ENCODE results near the gene ZBTB37. TPM values are rescaled to one million over a fixed set of nuclear protein-coding genes. Genes with fewer than 3 reads are reported as not detected.
A peak's percentile ranks its signal among the peaks of the same experiment; 100 is the strongest.

Gene ZBTB37
- total RNA-seq, 1 experiment from 2014 or later = 12.0 TPM

GRCh38 chr1:173864179-173864867 is 3.9 kb upstream of the ZBTB37 start:
- peaks cover 45 to 75% (median 56%) of the 10 kb centered on the region in 3 experiments for H3K36me3 Mint-ChIP-seq (ENCODE audit: insufficient read depth in 1 of 3, low read depth in 3 of 3)

More at GRCh38 chr1:173864179-173864867, 3.9 kb upstream of the ZBTB37 start:
- Histone ChIP-seq H3K4me2 (ENCODE audit: insufficient read depth, insufficient read length, low read length) (peak overlapping the region; percentile 23), H3K23me2 (ENCODE audit: insufficient read length, low read depth, low read length, poor library complexity, severe bottlenecking) (peaks cover 9% of the 10 kb centered on the region), H2BK5ac (ENCODE audit: insufficient read length, low read length) (no peak overlapping the region), H3K4ac (ENCODE audit: low read depth, low read length) (no peak overlapping the region), H3K4me1 (ENCODE audit: insufficient read depth, low read length) (no peaks in the 10 kb centered on the region), H3T11ph (ENCODE audit: low read length) (no peak overlapping the region), H2AK5ac (ENCODE audit: insufficient read length, low read length) (no peak overlapping the region), H3K27ac (ENCODE audit: insufficient read length, low read depth, low read length) (peak overlapping the region; percentile 22), H4K5ac (ENCODE audit: insufficient read length, low read depth, low read length) (no peak overlapping the region), H3K79me2 (ENCODE audit: insufficient read depth, low read length) (peaks cover 16% of the 10 kb centered on the region; the same call in 1 of the 2 replicates), H2BK12ac (ENCODE audit: insufficient read length, low read depth, low read length) (no peak overlapping the region), H2BK120ac (ENCODE audit: low read depth, low read length, poor library complexity, severe bottlenecking) (no peak overlapping the region), H2AFZ (ENCODE audit: low read length) (no peak overlapping the region), H2BK20ac (ENCODE audit: low read depth, low read length, poor library complexity, severe bottlenecking) (no peak overlapping the region), H4K91ac (ENCODE audit: insufficient read length, low read depth, low read length) (no peak overlapping the region), H4K8ac (replicated peaks; ENCODE audit: insufficient read length, low read depth, low read length) (no peak overlapping the region), H3K18ac (ENCODE audit: insufficient read length, low read depth, low read length) (no peak overlapping the region), H3K56ac (ENCODE audit: insufficient read length, low read depth, low read length) (no peak overlapping the region), H3K14ac (ENCODE audit: insufficient read depth, low read length) (no peak overlapping the region), H4K20me1 (ENCODE audit: control insufficient read depth, insufficient read depth, insufficient read length) (no peaks in the 10 kb centered on the region), H3K27me3 (ENCODE audit: insufficient read depth, low read length) (no peaks in the 10 kb centered on the region), H3K9ac (ENCODE audit: extremely low read depth, insufficient read length, low read length) (peak overlapping the region; percentile 98), H2BK15ac (ENCODE audit: low read depth, low read length) (no peak overlapping the region), H3K9me3 (ENCODE audit: control insufficient read depth, low read depth, low read length) (no peaks in the 10 kb centered on the region), H3K79me1 (ENCODE audit: insufficient read depth, low read depth, low read length, poor library complexity, severe bottlenecking) (no peaks in the 10 kb centered on the region), H3K23ac (ENCODE audit: insufficient read length, low read depth, low read length) (no peak overlapping the region)
- Mint-ChIP-seq H3K27me3 (ENCODE audit: low read depth) (peaks cover 3% of the 10 kb centered on the region; the same call in 1 of the 2 replicates), H3K4me3 (peak overlapping the region; percentile 98 to 99), H3K4me1 (peaks cover 16 to 37% of the 10 kb centered on the region in 2 experiments), H3K9me3 (peaks cover 0 to 9% of the 10 kb centered on the region in 2 experiments; a peak in 2 of 5 replicates), H3K27ac (peak overlapping the region; percentile 77 to 99 (median 84); a peak in 5 of 7 replicates)
- DNase-seq = no peak
- no CpG with 5 or more reads among the region's 5 CpGs for WGBS (ENCODE audit: extremely low coverage, insufficient read length, low lambda C conversion rate)
- TF ChIP-seq, protein P1, sequence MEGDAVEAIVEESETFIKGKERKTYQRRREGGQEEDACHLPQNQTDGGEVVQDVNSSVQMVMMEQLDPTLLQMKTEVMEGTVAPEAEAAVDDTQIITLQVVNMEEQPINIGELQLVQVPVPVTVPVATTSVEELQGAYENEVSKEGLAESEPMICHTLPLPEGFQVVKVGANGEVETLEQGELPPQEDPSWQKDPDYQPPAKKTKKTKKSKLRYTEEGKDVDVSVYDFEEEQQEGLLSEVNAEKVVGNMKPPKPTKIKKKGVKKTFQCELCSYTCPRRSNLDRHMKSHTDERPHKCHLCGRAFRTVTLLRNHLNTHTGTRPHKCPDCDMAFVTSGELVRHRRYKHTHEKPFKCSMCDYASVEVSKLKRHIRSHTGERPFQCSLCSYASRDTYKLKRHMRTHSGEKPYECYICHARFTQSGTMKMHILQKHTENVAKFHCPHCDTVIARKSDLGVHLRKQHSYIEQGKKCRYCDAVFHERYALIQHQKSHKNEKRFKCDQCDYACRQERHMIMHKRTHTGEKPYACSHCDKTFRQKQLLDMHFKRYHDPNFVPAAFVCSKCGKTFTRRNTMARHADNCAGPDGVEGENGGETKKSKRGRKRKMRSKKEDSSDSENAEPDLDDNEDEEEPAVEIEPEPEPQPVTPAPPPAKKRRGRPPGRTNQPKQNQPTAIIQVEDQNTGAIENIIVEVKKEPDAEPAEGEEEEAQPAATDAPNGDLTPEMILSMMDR (conservative IDR thresholded peaks at IDR 0.05) = no peak
